Measurements from ENCODE around the gene TMEM45B.
"Not testable (repeated sequence)": the region's sequence is repeated elsewhere in the genome, so short reads cannot be mapped to it uniquely, and the experiment has no call there.

Gene TMEM45B

GRCh38 chr11:129854232-129854805 lies 38.7 kb downstream of the TMEM45B start:
- TF ChIP-seq FOXP2 (optimal IDR thresholded peaks at IDR 0.05; ENCODE audit: control extremely low read depth, extremely low read length, insufficient read depth) (no peak), EZH2 (IDR thresholded peaks at IDR 0.05) (no peak), POLR2AphosphoS5 (IDR thresholded peaks at IDR 0.05; ENCODE audit: borderline replicate concordance, low read depth, low read length) (no peak)
- Histone ChIP-seq H3K9ac (ENCODE audit: insufficient read length) (no peak overlapping the region), H3K9me3 (ENCODE audit: low read depth, low read length) (no peaks in the 10 kb centered on the region), H3K4me3 (no peak overlapping the region), H3K36me3 (ENCODE audit: insufficient read depth, low read length) (no peaks in the 10 kb centered on the region), H3K27ac (no peak overlapping the region)
- no peak for DNase-seq (ENCODE audit: low read depth, low spot score)

- TF ChIP-seq FOXP2 (optimal IDR thresholded peaks at IDR 0.05; ENCODE audit: control extremely low read depth, extremely low read length, insufficient read depth) (no peak), POLR2AphosphoS5 (IDR thresholded peaks at IDR 0.05; ENCODE audit: borderline replicate concordance, low read depth, low read length) (no peak), EZH2 (IDR thresholded peaks at IDR 0.05) (no peak)
- no peak for DNase-seq (ENCODE audit: low read depth, low spot score)
- no peaks in the 10 kb centered on the region for H3K9me3 ChIP-seq (ENCODE audit: low read depth, low read length)
- H3K36me3 ChIP-seq (ENCODE audit: insufficient read depth, low read length), result no peaks in the 10 kb centered on the region; the same call in 1 of the 2 replicates
- H3K9ac ChIP-seq (ENCODE audit: insufficient read length), result no peak overlapping the region
- H3K27ac ChIP-seq, result no peak overlapping the region
- no peak overlapping the region for H3K4me3 ChIP-seq
These were observed 39.4 kb downstream of the TMEM45B start for GRCh38 chr11:129855086-129855485.

DNA sequence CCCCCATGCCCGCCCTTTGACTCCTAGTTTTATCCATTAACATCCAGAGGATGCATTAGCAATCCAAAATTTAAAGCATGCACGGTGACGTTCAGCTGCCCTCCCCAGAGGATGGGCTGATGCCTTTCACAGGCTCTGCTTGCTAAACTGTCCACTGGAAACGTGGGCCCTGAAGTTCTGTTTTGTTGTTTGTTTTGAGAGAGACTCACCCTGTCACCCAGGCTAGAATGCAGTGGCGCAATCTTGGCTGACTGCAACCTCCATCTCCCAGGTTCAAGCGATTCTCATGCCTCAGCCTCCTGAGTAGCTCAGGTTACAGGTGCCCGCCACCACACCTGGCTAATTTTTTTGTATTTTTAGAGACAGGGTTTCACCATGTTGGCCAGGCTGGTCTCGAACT lies 40.4 kb downstream of the TMEM45B start:
- no peak overlapping the region for H3K27ac ChIP-seq
- TF ChIP-seq EZH2 (IDR thresholded peaks at IDR 0.05) (no peak), POLR2AphosphoS5 (IDR thresholded peaks at IDR 0.05; ENCODE audit: borderline replicate concordance, low read depth, low read length) (no peak), FOXP2 (optimal IDR thresholded peaks at IDR 0.05; ENCODE audit: control extremely low read depth, extremely low read length, insufficient read depth) (no peak)
- no peak for DNase-seq (ENCODE audit: low read depth, low spot score)
- H3K4me3 ChIP-seq, result no peak overlapping the region
- no peak overlapping the region for H3K9ac ChIP-seq (ENCODE audit: insufficient read length)
- peaks cover 4% of the 10 kb centered on the region; the same call in 1 of the 2 replicates for H3K36me3 ChIP-seq (ENCODE audit: insufficient read depth, low read length)
- H3K9me3 ChIP-seq (ENCODE audit: low read depth, low read length), result no peaks in the 10 kb centered on the region

DNA sequence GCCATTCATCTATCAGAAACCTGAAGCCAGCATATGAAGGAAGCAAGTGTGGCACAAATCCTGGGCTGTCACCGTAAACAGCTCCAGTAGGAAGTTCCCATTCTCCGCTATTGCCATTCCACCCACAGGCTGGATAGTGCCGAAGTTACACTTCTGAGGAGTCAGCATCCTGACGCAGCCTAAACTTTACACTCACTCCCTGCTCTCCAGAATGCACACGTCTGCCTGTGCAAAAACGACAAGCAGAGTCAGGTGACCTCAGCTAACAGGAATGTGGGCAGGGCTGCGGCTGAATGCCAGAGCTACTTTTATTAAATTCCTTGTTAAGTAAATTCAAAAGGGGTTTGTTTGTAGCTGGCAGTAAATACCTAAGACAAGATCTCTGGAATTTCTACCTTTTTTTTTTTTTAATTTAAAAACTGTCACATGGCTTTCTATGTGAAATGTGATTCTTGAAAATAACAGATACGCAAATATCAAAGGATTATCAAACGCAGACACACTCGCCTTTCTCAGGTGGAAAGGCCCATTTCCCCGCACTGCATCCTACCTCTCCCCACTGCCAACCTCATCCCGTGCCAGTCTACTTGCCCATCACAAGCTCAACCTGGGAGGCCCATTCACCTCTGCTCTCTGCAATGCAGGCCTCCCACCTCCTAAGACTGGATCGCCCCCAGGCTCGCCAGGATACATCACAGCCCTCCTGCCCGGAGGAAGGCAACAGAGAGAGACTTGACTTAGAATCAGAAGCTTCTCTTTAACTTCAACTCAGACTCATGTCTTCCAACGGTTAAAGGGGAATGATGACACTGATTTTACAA lies 46.3 kb downstream of the TMEM45B start:
- Histone ChIP-seq H3K9me3 (ENCODE audit: low read depth, low read length) (no peaks in the 10 kb centered on the region), H3K27ac (peak overlapping the region; percentile 95), H3K36me3 (ENCODE audit: insufficient read depth, low read length) (peaks cover 47% of the 10 kb centered on the region), H3K4me3 (peak overlapping the region; percentile 56), H3K9ac (ENCODE audit: insufficient read length) (peak overlapping the region; percentile 66)
- DNase-seq (ENCODE audit: low read depth, low spot score), result peak; percentile 59
- TF ChIP-seq POLR2AphosphoS5 (IDR thresholded peaks at IDR 0.05; ENCODE audit: borderline replicate concordance, low read depth, low read length) (no peak), FOXP2 (optimal IDR thresholded peaks at IDR 0.05; ENCODE audit: control extremely low read depth, extremely low read length, insufficient read depth) (no peak)

DNA sequence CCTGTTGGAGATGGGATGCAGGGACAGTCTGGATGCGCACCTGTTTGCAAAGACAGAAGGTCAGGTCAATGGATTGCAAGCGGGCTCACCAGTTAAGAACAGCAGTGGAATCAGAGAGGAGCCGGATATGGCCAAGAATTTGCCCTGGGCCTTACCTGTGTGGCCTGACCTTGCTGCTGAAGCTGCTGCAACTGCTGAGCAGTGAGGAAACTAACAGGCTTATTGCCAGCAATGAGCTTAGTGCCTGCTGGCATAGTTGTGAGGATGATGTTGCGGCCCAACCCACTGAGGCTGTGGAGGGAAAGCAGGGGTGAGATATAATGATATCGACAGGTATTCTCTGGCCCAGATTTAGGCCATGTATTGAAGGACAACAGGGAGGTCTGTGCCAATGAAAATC lies 49.2 kb downstream of the TMEM45B start:
- H3K27ac ChIP-seq, result no peak overlapping the region
- no peak for DNase-seq (ENCODE audit: low read depth, low spot score)
- TF ChIP-seq EZH2 (IDR thresholded peaks at IDR 0.05) (no peak), FOXP2 (optimal IDR thresholded peaks at IDR 0.05; ENCODE audit: control extremely low read depth, extremely low read length, insufficient read depth) (no peak), POLR2AphosphoS5 (IDR thresholded peaks at IDR 0.05; ENCODE audit: borderline replicate concordance, low read depth, low read length) (no peak)
- no peaks in the 10 kb centered on the region for H3K9me3 ChIP-seq (ENCODE audit: low read depth, low read length)
- H3K9ac ChIP-seq (ENCODE audit: insufficient read length), result no peak overlapping the region
- H3K36me3 ChIP-seq (ENCODE audit: insufficient read depth, low read length), result peaks cover 75% of the 10 kb centered on the region
- no peak overlapping the region for H3K4me3 ChIP-seq

GRCh38 chr11:129865701-129866100 lies 50.1 kb downstream of the TMEM45B start:
- H3K4me3 ChIP-seq, result no peak overlapping the region
- no peak overlapping the region for H3K9ac ChIP-seq (ENCODE audit: insufficient read length)
- no peak overlapping the region for H3K27ac ChIP-seq
- H3K36me3 ChIP-seq (ENCODE audit: insufficient read depth, low read length), result peaks cover 81% of the 10 kb centered on the region
- no peak for TF ChIP-seq FOXP2 (optimal IDR thresholded peaks at IDR 0.05; ENCODE audit: control extremely low read depth, extremely low read length, insufficient read depth)
- no peak for TF ChIP-seq POLR2AphosphoS5 (IDR thresholded peaks at IDR 0.05; ENCODE audit: borderline replicate concordance, low read depth, low read length)
- no peak for DNase-seq (ENCODE audit: low read depth, low spot score)
- no peaks in the 10 kb centered on the region for H3K9me3 ChIP-seq (ENCODE audit: low read depth, low read length)

GRCh38 chr11:129866311-129866710 lies 50.7 kb downstream of the TMEM45B start:
- H3K27ac ChIP-seq, result no peak overlapping the region
- no peak overlapping the region for H3K9ac ChIP-seq (ENCODE audit: insufficient read length)
- H3K36me3 ChIP-seq (ENCODE audit: insufficient read depth, low read length), result peaks cover 87% of the 10 kb centered on the region
- H3K4me3 ChIP-seq, result no peak overlapping the region
- no peaks in the 10 kb centered on the region for H3K9me3 ChIP-seq (ENCODE audit: low read depth, low read length)
- DNase-seq (ENCODE audit: low read depth, low spot score), result no peak
- TF ChIP-seq POLR2AphosphoS5 (IDR thresholded peaks at IDR 0.05; ENCODE audit: borderline replicate concordance, low read depth, low read length) (no peak), FOXP2 (optimal IDR thresholded peaks at IDR 0.05; ENCODE audit: control extremely low read depth, extremely low read length, insufficient read depth) (no peak), EZH2 (IDR thresholded peaks at IDR 0.05) (no peak)

- H3K36me3 ChIP-seq (ENCODE audit: insufficient read depth, low read length), result peaks cover 99% of the 10 kb centered on the region
- H3K9me3 ChIP-seq (ENCODE audit: low read depth, low read length); H3K9ac ChIP-seq (ENCODE audit: insufficient read length); H3K4me3 ChIP-seq; DNase-seq (ENCODE audit: low read depth, low spot score); H3K27ac ChIP-seq: not testable (repeated sequence)
These were observed 53.0 kb downstream of the TMEM45B start for GRCh38 chr11:129868626-129869025.
